Measurements from ENCODE around the gene EPN3. TPM values are rescaled to one million over a fixed set of nuclear protein-coding genes. Genes with fewer than 3 reads are reported as not detected.

EPN3 gene
- total RNA-seq, 4 donors from 2014 or later = 7.3 TPM; not detected in 3

GRCh38 chr17:50573866-50574611 is 41.5 kb downstream of the EPN3 start:
- Histone ChIP-seq H3K9me3 (no peaks in the 10 kb centered on the region), H3K27ac (no peak overlapping the region), H3K4me1 (no peaks in the 10 kb centered on the region), H3K27me3 (peaks cover 3% of the 10 kb centered on the region), H3K4me3 (no peak overlapping the region), H3K36me3 (no peaks in the 10 kb centered on the region)
- TF ChIP-seq POLR2A (IDR thresholded peaks at IDR 0.05) (no peak), EP300 (IDR thresholded peaks at IDR 0.05) (no peak), CTCF (IDR thresholded peaks at IDR 0.05) (no peak), POLR2AphosphoS5 (IDR thresholded peaks at IDR 0.05) (no peak)
- 93% methylated on average over 4 to 11 of the region's 12 CpGs for WGBS, 2 donors (ENCODE audit: low coverage in 1 of 2)
- ATAC-seq = no peak

GRCh38 chr17:50575581-50576210 is 43.2 kb downstream of the EPN3 start:
- no peak for TF ChIP-seq POLR2AphosphoS5 (IDR thresholded peaks at IDR 0.05)
- no peak for TF ChIP-seq POLR2A (IDR thresholded peaks at IDR 0.05)
- no peak for TF ChIP-seq EP300 (IDR thresholded peaks at IDR 0.05)
- no peak for TF ChIP-seq CTCF (IDR thresholded peaks at IDR 0.05)
- Histone ChIP-seq H3K9me3 (no peaks in the 10 kb centered on the region), H3K36me3 (no peaks in the 10 kb centered on the region), H3K4me1 (no peaks in the 10 kb centered on the region), H3K27ac (no peak overlapping the region), H3K27me3 (peaks cover 8% of the 10 kb centered on the region), H3K4me3 (no peak overlapping the region)
- ATAC-seq = no peak
- 100% methylated on average over 2 of the region's 33 CpGs; no CpG with 5 or more reads in 1 of the 2 donors for WGBS, 2 donors (ENCODE audit: low coverage in 1 of 2)

GRCh38 chr17:50576864-50577263 is 44.3 kb downstream of the EPN3 start:
- Histone ChIP-seq H3K9me3 (no peaks in the 10 kb centered on the region), H3K27me3 (peaks cover 9% of the 10 kb centered on the region), H3K4me3 (no peak overlapping the region), H3K4me1 (no peaks in the 10 kb centered on the region), H3K27ac (no peak overlapping the region), H3K36me3 (no peaks in the 10 kb centered on the region)
- WGBS, 2 donors (ENCODE audit: low coverage in 1 of 2) = 60 to 86% methylated on average over 4 to 5 of the region's 13 CpGs
- TF ChIP-seq CTCF (IDR thresholded peaks at IDR 0.05) = no peak
- TF ChIP-seq POLR2A (IDR thresholded peaks at IDR 0.05) = no peak
- TF ChIP-seq EP300 (IDR thresholded peaks at IDR 0.05) = no peak
- TF ChIP-seq POLR2AphosphoS5 (IDR thresholded peaks at IDR 0.05) = no peak
- ATAC-seq = no peak

- no peaks in the 10 kb centered on the region for H3K9me3 ChIP-seq
- H3K4me3 ChIP-seq = no peak overlapping the region
- no peaks in the 10 kb centered on the region for H3K36me3 ChIP-seq
- WGBS, 2 donors (ENCODE audit: low coverage in 1 of 2) = 87 to 92% methylated on average over 8 to 13 of the region's 13 CpGs
- H3K27me3 ChIP-seq = peaks cover 9% of the 10 kb centered on the region
- no peak overlapping the region for H3K27ac ChIP-seq
- no peak for ATAC-seq
- no peaks in the 10 kb centered on the region for H3K4me1 ChIP-seq
- TF ChIP-seq POLR2A (IDR thresholded peaks at IDR 0.05) (no peak), POLR2AphosphoS5 (IDR thresholded peaks at IDR 0.05) (no peak), CTCF (IDR thresholded peaks at IDR 0.05) (no peak), EP300 (IDR thresholded peaks at IDR 0.05) (no peak)
Observed at GRCh38 chr17:50577451-50577954, 45.0 kb downstream of the EPN3 start.
